GM04503 (cell line): ENCODE results near the gene CD4.

ENCODE experiments used
- DNase-seq: peaks from one replicate; pipeline ENCODE4 v3.0.0-alpha.2; 2012; ENCODE audit warnings: low read depth

CD4 gene

GRCh38 chr12:6817098-6817497 lies 27.8 kb downstream of the CD4 start:
- no peak for DNase-seq

GRCh38 chr12:6817662-6818157 lies 28.4 kb downstream of the CD4 start:
- DNase-seq, result no peak

- DNase-seq, result no peak
Measured at GRCh38 chr12:6818222-6818621, 28.9 kb downstream of the CD4 start.

GRCh38 chr12:6818645-6819044 lies 29.3 kb downstream of the CD4 start:
- DNase-seq, result no peak

- no peak for DNase-seq
Measured at GRCh38 chr12:6819106-6820030, 30.0 kb downstream of the CD4 start.

GRCh38 chr12:6820166-6820565 lies 30.8 kb downstream of the CD4 start:
- DNase-seq, result no peak

GRCh38 chr12:6821591-6822425 lies 32.5 kb downstream of the CD4 start, which contains the start of gene GPR162:
Gene GPR162 (plus strand): TSS chr12:6821821. CDS start chr12:6823899, 2,078 bp downstream.
- DNase-seq, result no peak

GRCh38 chr12:6822426-6823135 lies 33.3 kb downstream of the CD4 start:
- DNase-seq, result no peak

- no peak for DNase-seq
Measured at GRCh38 chr12:6823182-6824084, 34.1 kb downstream of the CD4 start.

- no peak for DNase-seq
Measured at GRCh38 chr12:6824085-6824775, 34.9 kb downstream of the CD4 start.

GRCh38 chr12:6824901-6825381 lies 35.6 kb downstream of the CD4 start:
- no peak for DNase-seq

GRCh38 chr12:6825398-6826124 lies 36.2 kb downstream of the CD4 start:
- DNase-seq, result no peak

- DNase-seq, result no peak
Measured at GRCh38 chr12:6826125-6826733, 36.9 kb downstream of the CD4 start.

- DNase-seq, result no peak
Measured at GRCh38 chr12:6826734-6827436, 37.6 kb downstream of the CD4 start.

GRCh38 chr12:6827437-6827911 lies 38.1 kb downstream of the CD4 start:
- DNase-seq, result no peak

- no peak for DNase-seq
Measured at GRCh38 chr12:6827982-6828780, 38.9 kb downstream of the CD4 start, which contains the start of gene P3H3. Gene P3H3 (plus strand): TSS chr12:6828407. CDS start chr12:6828441, 34 bp downstream.
